ENCODE data around the gene ABCC1.
"Not testable (repeated sequence)": the region's sequence is repeated elsewhere in the genome, so short reads cannot be mapped to it uniquely, and the experiment has no call there.

ABCC1 gene

DNA sequence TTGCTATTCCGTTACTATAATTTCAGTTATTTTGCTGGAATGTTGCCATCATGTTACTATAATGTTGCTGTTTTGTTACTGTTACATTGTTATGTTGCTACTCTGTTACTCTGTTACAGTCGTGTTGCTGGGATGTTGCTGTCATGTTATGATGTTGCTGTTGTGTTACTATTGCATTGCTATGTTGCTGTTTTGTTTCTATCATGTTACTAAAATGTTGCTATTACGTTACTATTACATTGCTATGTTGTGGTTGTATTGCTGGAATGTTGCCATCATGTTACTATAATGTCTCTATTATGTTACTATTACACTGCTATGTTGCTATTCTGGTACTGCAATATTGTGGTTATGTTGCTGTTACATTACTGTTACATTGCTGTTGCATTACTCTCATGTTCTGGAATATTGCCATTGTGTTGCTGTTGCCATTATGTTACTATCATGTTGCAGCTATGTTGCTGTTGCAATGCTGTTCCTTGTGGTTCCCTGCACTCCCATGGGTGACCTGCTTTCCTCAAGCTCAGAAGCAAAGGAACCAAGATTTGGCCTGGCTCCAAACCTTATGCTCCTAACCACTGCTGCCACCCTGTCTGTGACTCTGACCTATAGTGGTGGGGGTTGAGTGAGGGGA is 209.4 kb downstream of the ABCC1 start:
- DNase-seq (ENCODE audit: low read depth in 2 of 2): no peak

GRCh38 chr16:16159662-16160061 is 210.2 kb downstream of the ABCC1 start:
- DNase-seq (ENCODE audit: low read depth in 2 of 2): no peak

GRCh38 chr16:16161319-16161718 is 211.9 kb downstream of the ABCC1 start:
- DNase-seq (ENCODE audit: low read depth in 2 of 2): no peak

- not testable (repeated sequence) for DNase-seq (ENCODE audit: low read depth in 2 of 2)
These were observed 212.4 kb downstream of the ABCC1 start for GRCh38 chr16:16161840-16162239.

GRCh38 chr16:16162591-16162990 is 213.2 kb downstream of the ABCC1 start:
- no peak for DNase-seq (ENCODE audit: low read depth in 2 of 2)

DNA sequence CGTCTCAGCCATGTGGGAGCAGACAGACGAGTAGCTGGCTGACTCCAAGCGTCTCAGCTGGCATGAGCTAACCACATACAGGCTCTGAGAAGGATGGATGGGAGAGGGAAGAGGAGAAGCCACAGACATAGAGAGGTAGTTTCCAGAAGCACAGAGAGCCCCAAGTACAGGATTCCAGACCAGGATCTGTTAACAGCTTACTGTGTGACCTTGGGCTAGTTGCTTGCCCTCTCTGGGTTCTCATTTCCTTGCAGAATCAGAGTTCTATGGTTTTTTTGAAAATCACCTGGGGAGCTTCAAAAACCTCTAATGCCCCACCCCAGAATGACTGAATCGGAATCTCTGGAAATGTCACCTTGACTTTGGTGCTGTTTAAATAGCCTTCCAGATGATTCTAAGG is 213.7 kb downstream of the ABCC1 start:
- no peak for DNase-seq (ENCODE audit: low read depth in 2 of 2)

- DNase-seq (ENCODE audit: low read depth in 2 of 2): no peak
These were observed 214.2 kb downstream of the ABCC1 start for GRCh38 chr16:16163571-16163970.

DNA sequence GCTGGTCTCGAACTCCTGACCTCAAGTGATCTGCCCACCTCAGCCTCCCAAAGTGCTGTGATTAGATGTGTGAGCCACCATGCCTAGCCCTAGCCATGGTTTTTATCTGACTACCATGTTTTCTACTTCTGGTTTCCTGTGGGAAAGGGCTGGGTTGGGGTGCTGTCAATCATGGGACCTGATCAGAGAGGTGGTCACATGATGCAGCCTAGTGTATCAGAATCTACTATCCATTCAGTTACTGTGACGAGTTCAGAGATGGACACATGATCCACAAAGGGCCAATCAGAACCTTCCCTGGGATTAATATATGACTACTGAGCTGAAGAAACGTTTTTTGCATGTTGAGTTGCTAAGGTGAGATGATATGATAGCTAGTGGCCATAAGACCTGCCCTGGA is 214.8 kb downstream of the ABCC1 start:
- DNase-seq (ENCODE audit: low read depth in 2 of 2): no peak

DNA sequence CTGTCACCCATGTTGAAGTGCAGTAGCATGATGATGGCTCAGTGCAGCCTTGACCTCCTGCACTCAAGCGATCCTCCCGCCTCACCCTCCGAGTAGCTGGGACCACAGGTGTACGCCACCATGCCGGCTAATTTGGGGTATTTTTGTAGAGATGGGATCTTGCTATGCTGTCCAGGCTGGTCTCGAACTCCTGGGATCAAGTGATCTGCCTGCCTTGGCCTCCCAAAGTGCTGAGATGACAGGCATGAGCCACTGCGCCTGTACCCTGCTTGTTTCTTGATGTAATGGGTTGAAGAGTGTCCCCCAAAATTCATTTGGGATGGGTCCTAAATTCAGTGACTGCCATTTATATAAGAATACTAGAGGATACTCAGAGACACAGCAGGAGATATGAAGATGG is 216.7 kb downstream of the ABCC1 start:
- no peak for DNase-seq (ENCODE audit: low read depth in 2 of 2)

- DNase-seq (ENCODE audit: low read depth in 2 of 2): no peak
These were observed 217.5 kb downstream of the ABCC1 start for GRCh38 chr16:16166949-16167348.

GRCh38 chr16:16167927-16168326 is 218.5 kb downstream of the ABCC1 start:
- no peak for DNase-seq (ENCODE audit: low read depth in 2 of 2)

GRCh38 chr16:16168431-16168830 is 219.0 kb downstream of the ABCC1 start:
- DNase-seq (ENCODE audit: low read depth in 2 of 2): no peak

DNA sequence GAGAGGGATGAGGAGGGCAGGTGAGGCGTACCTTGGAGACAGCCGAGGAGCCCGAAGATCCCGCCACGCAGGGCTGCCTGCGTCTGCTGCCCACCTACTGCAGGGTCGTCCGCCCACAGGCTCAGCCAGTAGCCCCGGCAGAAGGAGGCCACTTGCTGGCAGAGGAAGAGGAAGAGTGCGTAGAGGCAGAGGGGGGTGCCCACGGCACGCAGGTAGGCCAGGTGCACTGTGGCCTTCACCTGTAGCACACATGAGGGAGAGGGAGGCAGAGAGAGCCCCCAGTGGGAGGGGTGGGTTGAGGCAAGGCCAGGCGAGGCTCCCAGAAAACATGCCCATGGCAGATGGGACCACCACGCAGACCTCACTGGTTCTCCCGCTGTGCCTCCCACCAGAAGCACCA is 220.2 kb downstream of the ABCC1 start:
- no peak for DNase-seq (ENCODE audit: low read depth in 2 of 2)

GRCh38 chr16:16171332-16171919 is 222.0 kb downstream of the ABCC1 start:
- DNase-seq (ENCODE audit: low read depth in 2 of 2): no peak

- no peak for DNase-seq (ENCODE audit: low read depth in 2 of 2)
These were observed 223.6 kb downstream of the ABCC1 start for GRCh38 chr16:16172991-16173390.

DNA sequence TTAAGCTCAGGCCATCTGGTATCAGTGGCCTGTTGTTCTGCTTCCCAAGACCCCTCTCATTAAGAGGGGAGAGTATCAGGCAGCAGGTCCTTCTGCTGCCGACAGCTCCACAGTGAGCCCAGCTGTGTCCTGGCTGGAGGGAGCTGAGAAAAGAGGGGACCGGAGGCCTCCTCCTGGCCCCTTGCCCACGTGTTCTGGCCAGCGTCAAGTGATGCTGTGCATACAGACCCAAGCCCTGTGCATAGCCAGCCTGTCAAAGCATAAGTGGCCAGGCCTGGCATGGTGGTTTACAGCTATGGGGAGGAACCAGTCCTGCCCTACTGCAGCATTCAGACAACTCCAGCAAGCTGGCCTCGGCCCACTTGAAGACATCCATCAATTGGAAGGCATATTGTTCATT is 225.9 kb downstream of the ABCC1 start:
- no peak for DNase-seq (ENCODE audit: low read depth in 2 of 2)

DNA sequence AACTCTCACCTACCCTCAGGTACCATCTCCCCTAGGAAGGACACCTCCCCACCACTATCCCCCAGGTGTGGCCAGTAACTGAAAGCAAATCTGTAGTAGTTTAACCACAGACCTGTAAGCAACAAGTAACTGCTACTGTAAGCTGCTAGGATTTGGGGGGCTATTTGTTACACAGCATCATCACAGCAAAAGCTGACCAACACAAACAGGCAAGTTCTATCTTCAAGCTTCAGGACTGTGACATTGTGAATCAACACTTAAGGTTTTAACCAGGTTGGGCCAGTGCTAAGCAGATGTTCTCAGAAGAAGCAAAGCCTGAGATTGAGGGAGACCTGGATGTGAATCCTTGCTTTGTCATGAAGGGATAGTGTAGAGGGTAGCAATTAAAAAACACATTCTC is 226.9 kb downstream of the ABCC1 start:
- DNase-seq (ENCODE audit: low read depth in 2 of 2): no peak

- DNase-seq (ENCODE audit: low read depth in 2 of 2): no peak
These were observed 229.2 kb downstream of the ABCC1 start for GRCh38 chr16:16178455-16179162.

DNA sequence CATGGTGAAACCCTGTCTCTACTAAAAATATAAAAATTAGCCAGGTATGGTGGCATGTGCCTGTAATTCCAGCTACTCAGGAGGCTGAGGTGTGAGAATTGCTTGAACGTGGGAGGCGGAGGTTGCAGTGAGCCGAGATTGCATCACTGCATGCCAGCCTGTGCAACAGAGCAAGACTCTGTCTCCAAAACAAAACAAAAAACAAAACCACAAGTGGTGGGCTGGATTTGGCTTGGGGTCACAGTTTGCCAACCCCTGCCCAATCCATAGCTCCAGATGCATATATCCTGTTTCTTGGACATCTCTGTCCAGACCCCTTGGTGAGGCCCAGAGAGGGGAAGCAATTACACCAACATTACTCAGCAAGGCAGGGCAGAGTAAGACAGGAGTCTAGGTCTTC is 232.3 kb downstream of the ABCC1 start:
- DNase-seq (ENCODE audit: low read depth in 2 of 2): not testable (repeated sequence)

DNA sequence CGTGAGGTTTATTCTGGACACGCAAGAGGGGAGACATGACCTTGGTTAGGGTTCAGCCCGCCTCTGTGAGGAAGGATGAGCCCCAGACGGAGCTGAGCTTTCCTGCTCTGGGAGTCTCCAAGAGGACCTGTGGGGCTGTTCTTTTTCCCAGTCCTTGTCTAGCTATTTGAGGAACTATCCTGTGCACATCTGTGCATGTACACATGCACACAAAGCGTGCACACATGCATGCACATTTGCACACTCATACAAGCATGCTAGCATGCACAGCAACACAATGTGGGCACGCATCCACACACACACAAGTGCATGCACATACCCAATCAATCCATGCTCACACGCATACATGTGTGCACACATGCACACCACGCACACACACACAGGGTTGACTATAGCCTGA is 233.5 kb downstream of the ABCC1 start:
- no peak for DNase-seq (ENCODE audit: low read depth in 2 of 2)

DNA sequence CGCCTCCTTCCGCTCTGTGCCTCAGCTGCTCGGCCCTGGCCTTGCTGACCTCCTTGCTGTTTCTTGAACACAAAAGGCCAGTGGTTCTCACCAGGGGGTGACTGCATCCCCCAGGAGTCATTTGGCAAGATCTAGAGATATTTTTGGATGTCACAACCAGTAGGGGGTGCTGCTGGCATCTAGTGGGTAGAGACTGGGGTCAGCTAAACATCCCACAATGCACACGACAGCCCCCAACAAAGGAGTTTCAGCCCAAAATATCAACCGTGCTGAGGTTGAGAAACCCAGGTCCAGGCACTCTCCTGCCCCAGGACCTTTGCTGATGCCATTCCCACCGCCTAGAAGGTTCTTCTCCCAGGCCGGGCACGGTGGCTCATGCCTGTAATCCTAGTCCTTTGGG is 234.1 kb downstream of the ABCC1 start:
- no peak for DNase-seq (ENCODE audit: low read depth in 2 of 2)

GRCh38 chr16:16184594-16184993 is 235.2 kb downstream of the ABCC1 start:
- DNase-seq (ENCODE audit: low read depth in 2 of 2): no peak

DNA sequence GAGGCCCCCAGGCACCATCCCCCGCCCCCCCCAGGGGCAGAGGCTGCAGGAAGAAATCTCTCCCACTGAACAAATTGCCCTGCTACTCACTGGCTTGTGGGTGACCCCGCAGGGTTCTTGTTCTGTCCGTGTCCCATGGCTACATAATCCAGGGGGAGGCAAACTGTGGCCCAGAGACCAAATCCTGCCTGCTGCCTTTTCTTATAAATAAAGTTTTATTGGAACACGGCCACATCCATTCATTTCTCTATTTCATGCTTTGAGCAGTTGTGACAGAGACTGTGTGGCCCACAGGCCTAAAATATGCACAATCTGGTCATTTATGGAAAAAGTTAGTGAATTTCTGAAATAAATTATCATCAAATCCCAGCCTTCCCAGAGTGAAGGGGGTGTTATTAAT is 235.7 kb downstream of the ABCC1 start:
- no peak for DNase-seq (ENCODE audit: low read depth in 2 of 2)

Data from stimulated activated CD8-positive, alpha-beta memory T cell treated with anti-CD3 and anti-CD28 coated beads, Interleukin-15, amount 100 ng/mL, for 4 hours (primary cell).